Esophagus muscularis mucosa (tissue), 4 donors: ENCODE results near the gene SLC5A3. TPM values are rescaled to one million over a fixed set of nuclear protein-coding genes. Genes with fewer than 3 reads are reported as not detected.

Experiments
- DNase-seq: peaks from one replicate; pipeline ENCODE4 v3.0.0-alpha.2; 2017; ENCODE audit errors: extremely low spot score
- H3K27ac ChIP-seq, 4 donors: fragments of 200-600 bp; sonication (generic); replicated peaks in 1 of 4; 1 replicate in 3 of 4; 2 replicates in 1 of 4; pipeline ENCODE4 v1.5.1; 2016 to 2019; ENCODE audit warnings: mild to moderate bottlenecking in 1 of 4
- H3K27me3 ChIP-seq, 4 donors: fragments of 200-600 bp; sonication (generic); one replicate each; pipeline versions ENCODE4 v1.5.1 to v1.6.0; 2016 to 2019
- H3K36me3 ChIP-seq, 4 donors: fragments of 200-600 bp; sonication (generic); one replicate each; pipeline ENCODE4 v1.5.1; 2016 to 2019
- H3K4me1 ChIP-seq, 4 donors: fragments of 200-600 bp; sonication (generic); one replicate each; pipeline ENCODE4 v1.5.1; 2016 to 2019
- H3K4me3 ChIP-seq, 4 donors: fragments of 200-600 bp; sonication (generic); 1 replicate in 2 of 4; 2 replicates in 2 of 4; pipeline ENCODE4 v1.5.1; 2016 to 2019; ENCODE audit warnings: mild to moderate bottlenecking in 4 of 4, moderate library complexity in 1 of 4
- H3K9me3 ChIP-seq, 4 donors: fragments of 200-600 bp; sonication (generic); 1 replicate in 3 of 4; 2 replicates in 1 of 4; pipeline ENCODE4 v1.5.1; 2016 to 2019
- CTCF ChIP-seq, 3 experiments: fragments of 200-600 bp in 2 of 3; fragments of 450-650 bp in 1 of 3; sonication (generic) in 2 of 3; IDR thresholded peaks; one replicate each; pipeline ENCODE4 v1.5.1; 2017 to 2019; ENCODE audit warnings: antibody characterized with exemption in 3 of 3, mild to moderate bottlenecking in 2 of 3, moderate library complexity in 1 of 3
- EP300 ChIP-seq: sonication (generic); formaldehyde crosslinking; IDR thresholded peaks from one replicate; pipeline ENCODE4 v1.6.1; 2017; ENCODE audit warnings: antibody characterized with exemption
- POLR2A ChIP-seq: fragments of 450-650 bp; IDR thresholded peaks from one replicate; pipeline ENCODE4 v1.6.1; 2017; ENCODE audit warnings: antibody characterized with exemption, moderate library complexity, mild to moderate bottlenecking, low read depth
- POLR2AphosphoS5 ChIP-seq, 2 donors: sonication (generic); formaldehyde crosslinking; IDR thresholded peaks; one replicate each; pipeline ENCODE4 v1.6.1; 2017; ENCODE audit warnings: antibody characterized with exemption in 2 of 2
- WGBS: methylation state at CpG from one replicate; pipeline ENCODE4 v1.1.5; 2018; 5-methylcytosine and 5-hydroxymethylcytosine counted together
- intact Hi-C: fragments of 100-400 bp; cut with DNase I; formaldehyde crosslinking; loops from one replicate; pipeline ENCODE4 v1.15.1; 2023
- total RNA-seq, 4 donors: library from RNA; depleted of rRNA; stranded (reverse); fragments of >200 nt; gene quantifications; one replicate each; pipeline versions ENCODE4 v1.1.0 to v1.2.1, GENCODE V29; 2016

Gene SLC5A3
- total RNA-seq, 4 donors from 2014 or later, result 7.3 to 15.4 (median 13.1) TPM

GRCh38 chr21:34037009-34037795, 36.2 kb upstream of the SLC5A3 start:
- no peaks in the 10 kb centered on the region for H3K36me3 ChIP-seq
- H3K27me3 ChIP-seq, result peaks cover 0 to 6% (median 0%) of the 10 kb centered on the region in 4 donors

DNA sequence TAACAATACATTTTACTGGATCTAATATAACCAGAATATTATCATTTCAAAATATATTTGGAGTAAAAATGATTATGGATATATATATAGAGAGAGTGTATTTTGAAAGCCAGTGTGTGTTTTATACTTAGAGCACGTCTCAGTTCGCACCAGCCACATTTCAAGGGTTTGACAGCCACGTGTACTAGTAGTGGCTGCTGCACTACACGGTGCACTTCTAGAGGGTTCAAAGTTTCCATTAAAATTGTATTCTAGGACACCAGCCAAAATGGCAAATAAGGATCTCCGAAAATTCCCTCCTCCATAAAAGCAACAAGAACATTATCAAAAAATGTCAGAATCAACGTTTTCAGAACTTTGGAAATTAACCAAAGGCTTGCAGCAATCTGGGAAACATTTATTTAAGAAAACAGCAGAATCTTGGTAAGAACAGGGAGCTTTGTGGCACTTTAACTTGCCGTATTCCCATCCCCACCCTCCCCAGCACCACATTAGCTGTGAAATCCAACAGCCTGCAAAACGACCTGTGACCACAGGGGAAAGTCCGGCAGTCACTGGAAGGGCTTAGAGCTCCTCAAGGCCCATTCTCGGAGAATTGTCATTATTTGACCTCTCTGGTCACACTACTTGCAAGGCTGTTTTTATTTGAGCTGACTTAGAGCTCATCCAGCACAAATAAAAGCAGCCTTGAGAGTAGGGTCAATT, 33.5 kb upstream of the SLC5A3 start:
- H3K4me3 ChIP-seq, result no peak overlapping the region
- no peaks in the 10 kb centered on the region for H3K36me3 ChIP-seq
- TF ChIP-seq CTCF (IDR thresholded peaks at IDR 0.05), result no peak
- TF ChIP-seq POLR2AphosphoS5 (IDR thresholded peaks at IDR 0.05), result no peak
- TF ChIP-seq POLR2A, result no peak
- no peak for TF ChIP-seq EP300
- 65% methylated on average over 10 of the region's 10 CpGs for WGBS
- no peaks in the 10 kb centered on the region for H3K9me3 ChIP-seq
- no peak for DNase-seq
- no peak overlapping the region for H3K27ac ChIP-seq
- no peaks in the 10 kb centered on the region for H3K4me1 ChIP-seq
- intact Hi-C loops, result no loop called here
- H3K27me3 ChIP-seq, result peaks cover 0 to 6% (median 0%) of the 10 kb centered on the region in 4 donors

More at GRCh38 chr21:34037009-34037795, 36.2 kb upstream of the SLC5A3 start:
- intact Hi-C loops, result no loop called here
- WGBS, result 86% methylated on average over 11 of the region's 11 CpGs
- H3K4me1 ChIP-seq, result no peaks in the 10 kb centered on the region
- no peak overlapping the region for H3K4me3 ChIP-seq
- no peak overlapping the region for H3K27ac ChIP-seq
- no peaks in the 10 kb centered on the region for H3K9me3 ChIP-seq
- TF ChIP-seq POLR2A (no peak), POLR2AphosphoS5 (IDR thresholded peaks at IDR 0.05) (no peak), EP300 (no peak), CTCF (IDR thresholded peaks at IDR 0.05) (no peak)
- DNase-seq, result no peak

- no peaks in the 10 kb centered on the region for H3K9me3 ChIP-seq
- no peaks in the 10 kb centered on the region for H3K4me1 ChIP-seq
- DNase-seq, result no peak
- H3K27ac ChIP-seq, result no peak overlapping the region
- no peaks in the 10 kb centered on the region for H3K27me3 ChIP-seq
- TF ChIP-seq POLR2A (no peak), EP300 (no peak), CTCF (IDR thresholded peaks at IDR 0.05) (no peak), POLR2AphosphoS5 (IDR thresholded peaks at IDR 0.05) (no peak)
- no peak overlapping the region for H3K4me3 ChIP-seq
- WGBS, result 75% methylated on average over 1 of the region's 1 CpG
- intact Hi-C loops, result no loop called here
- no peaks in the 10 kb centered on the region for H3K36me3 ChIP-seq
Measured at GRCh38 chr21:34042735-34043134, 30.6 kb upstream of the SLC5A3 start.

- Histone ChIP-seq H3K9me3 (no peaks in the 10 kb centered on the region), H3K36me3 (no peaks in the 10 kb centered on the region), H3K27ac (no peak overlapping the region), H3K4me3 (no peak overlapping the region), H3K4me1 (no peaks in the 10 kb centered on the region), H3K27me3 (no peaks in the 10 kb centered on the region)
- WGBS, result 97% methylated on average over 4 of the region's 4 CpGs
- no peak for DNase-seq
- no peak for TF ChIP-seq EP300
- TF ChIP-seq CTCF (IDR thresholded peaks at IDR 0.05), result no peak
- no peak for TF ChIP-seq POLR2A
- TF ChIP-seq POLR2AphosphoS5 (IDR thresholded peaks at IDR 0.05), result no peak
- intact Hi-C loops, result no loop called here
Measured at GRCh38 chr21:34043333-34043732, 30.0 kb upstream of the SLC5A3 start.
